ENCODE measurements around the gene POLR2A. TPM values are rescaled to one million over a fixed set of nuclear protein-coding genes. Genes with fewer than 3 reads are reported as not detected.
A peak's percentile ranks its signal among the peaks of the same experiment; 100 is the strongest.

The POLR2A gene
- polyA plus RNA-seq, 3 donors, result 12.1 to 27.9 (median 25.4) TPM

GRCh38 chr17:7476951-7477350, 7.2 kb upstream of the POLR2A start:
- no peak for TF ChIP-seq CTCF (IDR thresholded peaks at IDR 0.05)
- H3K4me1 ChIP-seq (ENCODE audit: control insufficient read depth in 1 of 2, insufficient read depth in 2 of 2, low read length in 2 of 2), result peaks cover 52 to 60% of the 10 kb centered on the region in 2 donors
- Mint-ChIP-seq H3K36me3 (peaks cover 5 to 7% of the 10 kb centered on the region in 2 donors), H3K9me3 (peaks cover 0 to 2% (median 0%) of the 10 kb centered on the region in 7 donors), H3K27me3 (ENCODE audit: low read depth in 3 of 3) (peaks cover 0 to 3% (median 1%) of the 10 kb centered on the region in 3 donors), H3K4me3 (peak overlapping the region in 1 of 2 donors; percentile 93), H3K27ac (peak overlapping the region in 6 of 7 donors; percentile 69 to 96 (median 84)), H3K4me1 (peaks cover 65% of the 10 kb centered on the region)
- intact Hi-C loops (cut with micrococcal nuclease), result no loop called here
- H3K27ac ChIP-seq (ENCODE audit: low read depth in 1 of 2, low read length in 2 of 2), result peak overlapping the region; percentile 67 to 83
- no peaks in the 10 kb centered on the region for H3K9me3 ChIP-seq (replicated peaks in 1 of 2; ENCODE audit: control insufficient read depth in 1 of 2, insufficient read depth in 1 of 2, low read length in 2 of 2)
- H3K9ac ChIP-seq (ENCODE audit: insufficient read depth, low read length, poor library complexity, severe bottlenecking), result peak overlapping the region; percentile 83
- no peaks in the 10 kb centered on the region for H3K36me3 ChIP-seq (replicated peaks in 1 of 2; ENCODE audit: control insufficient read depth in 1 of 2, insufficient read depth in 2 of 2, low read length in 2 of 2)
- no peak for DNase-seq
- peaks cover 70% of the 10 kb centered on the region for H3K79me2 ChIP-seq (ENCODE audit: insufficient read depth, low read length)
- H3K27me3 ChIP-seq (ENCODE audit: control insufficient read depth in 2 of 2, insufficient read depth in 2 of 2, low read length in 2 of 2), result no peaks in the 10 kb centered on the region
- H2AFZ ChIP-seq (ENCODE audit: insufficient read depth, low read depth, low read length, poor library complexity, severe bottlenecking), result no peak overlapping the region
- peak overlapping the region; percentile 94 for H3K4me2 ChIP-seq (replicated peaks; ENCODE audit: extremely low read depth, low read length, poor library complexity, severe bottlenecking)
- WGBS (ENCODE audit: insufficient coverage), result 100% methylated on average over 2 of the region's 5 CpGs
- peaks cover 5% of the 10 kb centered on the region for H4K20me1 ChIP-seq (ENCODE audit: insufficient read depth, low read length)
- H3K4me3 ChIP-seq (replicated peaks in 1 of 3; ENCODE audit: low read depth in 2 of 3, low read length in 3 of 3), result peak overlapping the region in 1 of 3 experiments; percentile 89

GRCh38 chr17:7477392-7478275, 6.5 kb upstream of the POLR2A start:
- no peaks in the 10 kb centered on the region for H3K36me3 ChIP-seq (replicated peaks in 1 of 2; ENCODE audit: control insufficient read depth in 1 of 2, insufficient read depth in 2 of 2, low read length in 2 of 2)
- H2AFZ ChIP-seq (ENCODE audit: insufficient read depth, low read depth, low read length, poor library complexity, severe bottlenecking), result no peak overlapping the region
- H3K4me1 ChIP-seq (ENCODE audit: control insufficient read depth in 1 of 2, insufficient read depth in 2 of 2, low read length in 2 of 2), result peaks cover 53 to 61% of the 10 kb centered on the region in 2 donors
- peak; percentile 63 to 80 (median 66) for DNase-seq
- 16% methylated on average over 24 of the region's 26 CpGs for WGBS (ENCODE audit: insufficient coverage)
- peak overlapping the region; percentile 72 to 96 (median 86) for H3K27ac Mint-ChIP-seq
- peak overlapping the region; percentile 83 for H3K9ac ChIP-seq (ENCODE audit: insufficient read depth, low read length, poor library complexity, severe bottlenecking)
- no peaks in the 10 kb centered on the region for H3K9me3 ChIP-seq (replicated peaks in 1 of 2; ENCODE audit: control insufficient read depth in 1 of 2, insufficient read depth in 1 of 2, low read length in 2 of 2)
- TF ChIP-seq CTCF (IDR thresholded peaks at IDR 0.05), result no peak
- peaks cover 5 to 7% of the 10 kb centered on the region in 2 donors for H3K36me3 Mint-ChIP-seq
- peaks cover 67% of the 10 kb centered on the region for H3K79me2 ChIP-seq (ENCODE audit: insufficient read depth, low read length)
- peak overlapping the region; percentile 90 to 93 for H3K4me3 Mint-ChIP-seq
- H3K27ac ChIP-seq (ENCODE audit: low read depth in 1 of 2, low read length in 2 of 2), result peak overlapping the region; percentile 67 to 80
- H3K4me3 ChIP-seq (replicated peaks in 1 of 3; ENCODE audit: low read depth in 2 of 3, low read length in 3 of 3), result peak overlapping the region in 2 of 3 experiments; percentile 62 to 89
- peaks cover 5% of the 10 kb centered on the region for H4K20me1 ChIP-seq (ENCODE audit: insufficient read depth, low read length)
- H3K4me1 Mint-ChIP-seq, result peaks cover 67% of the 10 kb centered on the region
- H3K27me3 Mint-ChIP-seq (ENCODE audit: low read depth in 3 of 3), result peaks cover 0 to 3% (median 1%) of the 10 kb centered on the region in 3 donors
- H3K27me3 ChIP-seq (ENCODE audit: control insufficient read depth in 2 of 2, insufficient read depth in 2 of 2, low read length in 2 of 2), result no peaks in the 10 kb centered on the region
- peak overlapping the region; percentile 94 for H3K4me2 ChIP-seq (replicated peaks; ENCODE audit: extremely low read depth, low read length, poor library complexity, severe bottlenecking)
- peaks cover 0 to 2% (median 0%) of the 10 kb centered on the region in 7 donors for H3K9me3 Mint-ChIP-seq
- intact Hi-C loops (cut with micrococcal nuclease), result no loop called here

All from CD14-positive monocyte (primary cell).